B cell (primary cell): ENCODE results near the gene NXPH2.

ENCODE experiments used
- CTCF ChIP-seq: fragments of 200-600 bp; IDR thresholded peaks from one replicate; pipeline ENCODE4 v1.8.0; 2022; ENCODE audit warnings: antibody characterized with exemption, mild to moderate bottlenecking
- EZH2 ChIP-seq: IDR thresholded peaks from 2 replicates; pipeline ENCODE4 v1.6.1; 2012; ENCODE audit warnings: borderline replicate concordance, low read depth, mild to moderate bottlenecking, moderate library complexity, low read length; ENCODE audit not compliant: insufficient read depth, poor library complexity, severe bottlenecking

- no peak for TF ChIP-seq CTCF
- TF ChIP-seq EZH2: no peak
These were observed 109.5 kb downstream of the NXPH2 start for GRCh38 chr2:138670734-138671133.
